H1 (cell line): ENCODE data around the gene ATXN1L. TPM values are rescaled to one million over a fixed set of nuclear protein-coding genes. Genes with fewer than 3 reads are reported as not detected.
A peak's percentile ranks its signal among the peaks of the same experiment; 100 is the strongest.

Experiments
- ASH2L ChIP-seq: fragments of 200-600, 300-600 bp; sonication (generic); IDR thresholded peaks from one replicate; pipeline ENCODE4 v1.7.1; 2017; ENCODE audit warnings: low read length
- CEBPB ChIP-seq: IDR thresholded peaks from 2 replicates; pipeline ENCODE4 v1.6.1; 2012; ENCODE audit warnings: low read depth, low read length
- KDM1A ChIP-seq: fragments of 200-600, 300-600 bp; sonication (generic); IDR thresholded peaks from 2 replicates; pipeline ENCODE4 v1.7.1; 2016; ENCODE audit warnings: mild to moderate bottlenecking, low read length, borderline replicate concordance
- KDM5A ChIP-seq: fragments of 200-600 bp; IDR thresholded peaks from 2 replicates; pipeline ENCODE4 v1.7.1; 2012; ENCODE audit warnings: mild to moderate bottlenecking, low read length, inconsistent platforms, mixed read lengths
- MAFK ChIP-seq: IDR thresholded peaks from 2 replicates; pipeline ENCODE4 v1.6.1; 2012; ENCODE audit warnings: low read depth, mild to moderate bottlenecking, improper control_type of control experiment, low read length
- PHF8 ChIP-seq: fragments of 200-600 bp; sonication (generic); conservative IDR thresholded peaks from 2 replicates; pipeline ENCODE4 v1.7.1; 2012; ENCODE audit warnings: low read depth, mild to moderate bottlenecking, inconsistent platforms, low read length, moderate library complexity
- RAD21 ChIP-seq, 2 experiments: IDR thresholded peaks in 1 of 2; conservative IDR thresholded peaks in 1 of 2; 2 replicates each; pipeline ENCODE4 v1.6.1; 2011; ENCODE audit warnings: low read depth in 2 of 2, low read length in 2 of 2, improper control_type of control experiment in 1 of 2, inconsistent platforms in 1 of 2, mild to moderate bottlenecking in 1 of 2, moderate library complexity in 1 of 2
- RBBP5 ChIP-seq: IDR thresholded peaks from 2 replicates; pipeline ENCODE4 v1.7.1; 2012; ENCODE audit warnings: low read depth, mild to moderate bottlenecking, inconsistent platforms, low read length, moderate library complexity, borderline replicate concordance
- RFX5 ChIP-seq: IDR thresholded peaks from 2 replicates; pipeline ENCODE4 v1.6.1; 2011; ENCODE audit warnings: low read depth, low read length, improper control_type of control experiment, borderline replicate concordance
- SAP30 ChIP-seq: fragments of 300-600 bp; sonication (generic); IDR thresholded peaks from 2 replicates; pipeline ENCODE4 v1.7.1; 2012; ENCODE audit warnings: low read length, moderate library complexity, mild to moderate bottlenecking, inconsistent platforms; ENCODE audit not compliant: insufficient read depth, insufficient replicate concordance
- SIN3A ChIP-seq, 2 experiments: IDR thresholded peaks in 1 of 2; conservative IDR thresholded peaks in 1 of 2; 2 replicates each; pipeline ENCODE4 v1.6.1; 2011 to 2012; ENCODE audit warnings: low read length in 2 of 2, improper control_type of control experiment in 1 of 2, low read depth in 1 of 2, mild to moderate bottlenecking in 1 of 2
- SP4 ChIP-seq: IDR thresholded peaks from 2 replicates; pipeline ENCODE4 v1.6.1; 2012; ENCODE audit warnings: low read length, inconsistent platforms
- TAF1 ChIP-seq: IDR thresholded peaks from 2 replicates; pipeline ENCODE4 v1.6.1; 2011; ENCODE audit warnings: mild to moderate bottlenecking, low read depth, low read length
- YY1 ChIP-seq: IDR thresholded peaks from 2 replicates; pipeline ENCODE4 v1.6.1; 2011; ENCODE audit warnings: low read depth, mild to moderate bottlenecking, low read length
- polyA plus RNA-seq, 7 experiments: library from polyadenylated mRNA; depleted of rRNA in 3 of 7; stranded (reverse) in 5 of 7; unstranded in 2 of 7; fragments of >200 nt in 5 of 7; fragments of 200-250 nt in 2 of 7; gene quantifications; 1 replicate in 5 of 7; 2 replicates in 1 of 7; 4 replicates in 1 of 7; pipeline versions ENCODE4 v1.2.1 to v1.2.3, GENCODE V29; 2011 to 2013; ENCODE audit warnings: missing spikeins in 2 of 7, mixed read lengths in 2 of 7
- total RNA-seq: library from RNA; stranded (reverse); fragmentation: NEBNext Ultra II Directional; extraction: Animal tissue kit (Norgen Biotek cat#: 25700); gene quantifications from 2 replicates; pipeline ENCODE4 v1.2.1, GENCODE V29; 2021
- TF ChIP-seq, protein P1 (sequence below), 3 experiments: IDR thresholded peaks; 1 replicate in 2 of 3; 2 replicates in 1 of 3; pipeline versions ENCODE4 v1.5.1 to v1.6.1; 2011; ENCODE audit warnings: low read length in 3 of 3, mild to moderate bottlenecking in 3 of 3, inconsistent platforms in 2 of 3, low read depth in 1 of 3, moderate library complexity in 1 of 3; ENCODE audit not compliant: insufficient read depth in 1 of 3; ENCODE audit errors: control extremely low read depth in 1 of 3
- TF ChIP-seq, protein P2 (sequence below): IDR thresholded peaks from 2 replicates; pipeline ENCODE4 v1.6.1; 2012; ENCODE audit warnings: inconsistent platforms

The ATXN1L gene
- total and polyA plus RNA-seq, 2 of the 8 experiments (the other 6 are each of a cell fraction or from before 2014, with no cell fraction given) = 12.1 to 23.8 TPM

DNA sequence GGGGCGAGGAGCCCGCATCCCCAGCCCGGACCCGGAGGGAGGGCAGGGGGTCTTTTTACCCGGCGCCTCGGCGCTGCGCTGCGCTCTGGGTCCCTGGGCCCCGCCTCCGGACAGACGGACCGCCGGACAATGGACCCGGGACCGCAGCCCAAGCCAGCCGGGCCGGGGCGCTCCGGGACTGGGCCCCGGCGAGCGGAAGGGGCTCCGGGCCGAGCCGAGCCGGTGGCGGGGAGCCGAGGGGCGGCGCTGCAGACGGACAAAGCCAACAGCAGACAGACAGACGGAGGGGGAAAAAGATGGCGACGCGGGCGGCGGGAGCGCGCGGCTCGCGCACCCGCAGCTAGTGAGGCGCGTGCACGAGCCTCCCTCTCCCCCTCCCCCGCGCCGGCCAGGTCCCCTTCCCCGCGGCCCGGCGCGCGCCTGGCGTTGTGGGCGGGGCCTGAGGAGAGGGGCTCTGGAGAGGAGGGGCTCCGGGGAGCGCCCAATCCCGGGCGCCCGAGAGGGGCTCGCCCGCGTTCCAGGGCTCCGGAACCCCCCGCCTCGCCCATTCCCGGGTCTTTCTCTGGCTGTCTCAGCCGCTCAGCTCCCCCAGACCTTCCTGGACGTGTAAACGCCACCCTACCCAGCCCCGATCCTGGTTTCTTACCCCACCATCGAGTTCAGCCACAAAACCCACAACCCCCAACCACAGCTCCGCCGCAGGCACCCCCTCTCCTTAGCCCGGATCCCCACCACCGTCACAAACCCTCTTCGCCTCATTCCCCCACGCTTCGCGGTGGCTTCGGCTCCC, 38.3 kb downstream of the ATXN1L start, which contains the start of gene ZNF821 (continued):
- TF ChIP-seq, protein P1, sequence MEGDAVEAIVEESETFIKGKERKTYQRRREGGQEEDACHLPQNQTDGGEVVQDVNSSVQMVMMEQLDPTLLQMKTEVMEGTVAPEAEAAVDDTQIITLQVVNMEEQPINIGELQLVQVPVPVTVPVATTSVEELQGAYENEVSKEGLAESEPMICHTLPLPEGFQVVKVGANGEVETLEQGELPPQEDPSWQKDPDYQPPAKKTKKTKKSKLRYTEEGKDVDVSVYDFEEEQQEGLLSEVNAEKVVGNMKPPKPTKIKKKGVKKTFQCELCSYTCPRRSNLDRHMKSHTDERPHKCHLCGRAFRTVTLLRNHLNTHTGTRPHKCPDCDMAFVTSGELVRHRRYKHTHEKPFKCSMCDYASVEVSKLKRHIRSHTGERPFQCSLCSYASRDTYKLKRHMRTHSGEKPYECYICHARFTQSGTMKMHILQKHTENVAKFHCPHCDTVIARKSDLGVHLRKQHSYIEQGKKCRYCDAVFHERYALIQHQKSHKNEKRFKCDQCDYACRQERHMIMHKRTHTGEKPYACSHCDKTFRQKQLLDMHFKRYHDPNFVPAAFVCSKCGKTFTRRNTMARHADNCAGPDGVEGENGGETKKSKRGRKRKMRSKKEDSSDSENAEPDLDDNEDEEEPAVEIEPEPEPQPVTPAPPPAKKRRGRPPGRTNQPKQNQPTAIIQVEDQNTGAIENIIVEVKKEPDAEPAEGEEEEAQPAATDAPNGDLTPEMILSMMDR (IDR thresholded peaks at IDR 0.05; ENCODE audit: control extremely low read depth in 1 of 3, insufficient read depth in 1 of 3, low read depth in 1 of 3, low read length in 3 of 3) = peak in 2 of 3 experiments; percentile 29 to 47; a peak in 2 of 4 replicates
- peak; percentile 41; the same call in 1 of the 2 replicates for TF ChIP-seq SP4
- TF ChIP-seq KDM5A = peak; percentile 53; the same call in 1 of the 2 replicates
- TF ChIP-seq RBBP5 = peak; percentile 67; the same call in 1 of the 2 replicates
- TF ChIP-seq ASH2L = peak; percentile 75
- no peak for TF ChIP-seq MAFK
- peak; percentile 88; the same call in 1 of the 2 replicates for TF ChIP-seq PHF8
- peak; percentile 70; the same call in 1 of the 2 replicates for TF ChIP-seq TAF1
- peak in 1 of 2 experiments; percentile 41; a peak in 2 of 4 replicates for TF ChIP-seq RAD21 (IDR thresholded peaks at IDR 0.05 in 1 of 2, conservative IDR thresholded peaks at IDR 0.05 in 1 of 2; ENCODE audit: low read depth in 2 of 2, low read length in 2 of 2)
- TF ChIP-seq YY1 = peak; percentile 91; the same call in 1 of the 2 replicates
- peak; percentile 51 for TF ChIP-seq SAP30
- no peak for TF ChIP-seq RFX5
- TF ChIP-seq KDM1A = peak; percentile 88; the same call in 1 of the 2 replicates
- TF ChIP-seq, protein P2, sequence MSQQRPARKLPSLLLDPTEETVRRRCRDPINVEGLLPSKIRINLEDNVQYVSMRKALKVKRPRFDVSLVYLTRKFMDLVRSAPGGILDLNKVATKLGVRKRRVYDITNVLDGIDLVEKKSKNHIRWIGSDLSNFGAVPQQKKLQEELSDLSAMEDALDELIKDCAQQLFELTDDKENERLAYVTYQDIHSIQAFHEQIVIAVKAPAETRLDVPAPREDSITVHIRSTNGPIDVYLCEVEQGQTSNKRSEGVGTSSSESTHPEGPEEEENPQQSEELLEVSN = 0 out of 2 replicates have a peak, but pooled peaks have one; percentile 42
- peak in 1 of 2 experiments; percentile 85; a peak in 3 of 4 replicates for TF ChIP-seq SIN3A (conservative IDR thresholded peaks at IDR 0.05 in 1 of 2, IDR thresholded peaks at IDR 0.05 in 1 of 2; ENCODE audit: low read depth in 1 of 2, low read length in 2 of 2)
- TF ChIP-seq CEBPB = no peak
